ENCODE data around the gene METAP2. TPM values are rescaled to one million over a fixed set of nuclear protein-coding genes. Genes with fewer than 3 reads are reported as not detected.

The METAP2 gene
- polyA plus RNA-seq (2012; rRNA removed), result 35.8 and 44.7 TPM in 2 replicates
- polyA plus RNA-seq (2012; cell fraction: cytosol; rRNA removed), result 63.9 and 89.3 TPM in 2 replicates
- polyA plus RNA-seq (2012; cell fraction: nucleus; rRNA removed), result 12.4 and 21.4 TPM in 2 replicates

GRCh38 chr12:95473884-95474659 is at the start of gene METAP2:
METAP2 (plus strand) TSS chr12:95474152; CDS start chr12:95474180, 28 bp downstream.
- peaks cover 51% of the 10 kb centered on the region for H3K79me2 ChIP-seq (ENCODE audit: insufficient read depth)
- H3K27ac ChIP-seq (ENCODE audit: low read depth in 2 of 2, low read length in 1 of 2), result peak within 1 kb of the TSS; percentile 81 to 89
- 0% methylated on average over 20 of the region's 49 CpGs for WGBS (ENCODE audit: low lambda C conversion rate)
- TF ChIP-seq CHD2 (IDR thresholded peaks at IDR 0.05; ENCODE audit: low read length, partially characterized antibody), result peak; percentile 72
- peak; percentile 77; the same call in 1 of the 2 replicates for TF ChIP-seq REST (IDR thresholded peaks at IDR 0.05; ENCODE audit: low read depth, low read length)
- TF ChIP-seq MAX (IDR thresholded peaks at IDR 0.05; ENCODE audit: low read depth), result peak; percentile 95
- 0 out of 2 replicates have a peak, but pooled peaks have one; percentile 22 for TF ChIP-seq RCOR1 (IDR thresholded peaks at IDR 0.05; ENCODE audit: low read length)
- TF ChIP-seq IRF3 (IDR thresholded peaks at IDR 0.05; ENCODE audit: low read depth, low read length), result no peak
- peak; percentile 83 for TF ChIP-seq GABPA (IDR thresholded peaks at IDR 0.05; ENCODE audit: low read depth)
- no peak for TF ChIP-seq EP300 (IDR thresholded peaks at IDR 0.05; ENCODE audit: borderline replicate concordance in 1 of 2, low read depth in 1 of 2, low read length in 1 of 2)
- TF ChIP-seq, protein P1, sequence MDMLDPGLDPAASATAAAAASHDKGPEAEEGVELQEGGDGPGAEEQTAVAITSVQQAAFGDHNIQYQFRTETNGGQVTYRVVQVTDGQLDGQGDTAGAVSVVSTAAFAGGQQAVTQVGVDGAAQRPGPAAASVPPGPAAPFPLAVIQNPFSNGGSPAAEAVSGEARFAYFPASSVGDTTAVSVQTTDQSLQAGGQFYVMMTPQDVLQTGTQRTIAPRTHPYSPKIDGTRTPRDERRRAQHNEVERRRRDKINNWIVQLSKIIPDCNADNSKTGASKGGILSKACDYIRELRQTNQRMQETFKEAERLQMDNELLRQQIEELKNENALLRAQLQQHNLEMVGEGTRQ (IDR thresholded peaks at IDR 0.05; ENCODE audit: borderline replicate concordance, low read depth, low read length), result no peak
- peak; percentile 75 for TF ChIP-seq FOXJ3 (CRISPR knock-in tag; IDR thresholded peaks at IDR 0.05)
- no peak; the same call in 1 of the 2 replicates for TF ChIP-seq NRF1 (IDR thresholded peaks at IDR 0.05; ENCODE audit: low read depth, low read length)
- no peak for TF ChIP-seq EZH2phosphoT487 (IDR thresholded peaks at IDR 0.05; ENCODE audit: borderline replicate concordance, low read depth)
- peak; percentile 5; the same call in 1 of the 2 replicates for TF ChIP-seq SMC3 (IDR thresholded peaks at IDR 0.05; ENCODE audit: low read depth, low read length)
- TF ChIP-seq GATA2 (CRISPR knock-in tag; IDR thresholded peaks at IDR 0.05), result no peak
- peak; percentile 98 for TF ChIP-seq POLR2AphosphoS5 (IDR thresholded peaks at IDR 0.05; ENCODE audit: low read depth, low read length)
- TF ChIP-seq YY1 (IDR thresholded peaks at IDR 0.05; ENCODE audit: low read depth), result peak; percentile 91
- TF ChIP-seq, protein P2, sequence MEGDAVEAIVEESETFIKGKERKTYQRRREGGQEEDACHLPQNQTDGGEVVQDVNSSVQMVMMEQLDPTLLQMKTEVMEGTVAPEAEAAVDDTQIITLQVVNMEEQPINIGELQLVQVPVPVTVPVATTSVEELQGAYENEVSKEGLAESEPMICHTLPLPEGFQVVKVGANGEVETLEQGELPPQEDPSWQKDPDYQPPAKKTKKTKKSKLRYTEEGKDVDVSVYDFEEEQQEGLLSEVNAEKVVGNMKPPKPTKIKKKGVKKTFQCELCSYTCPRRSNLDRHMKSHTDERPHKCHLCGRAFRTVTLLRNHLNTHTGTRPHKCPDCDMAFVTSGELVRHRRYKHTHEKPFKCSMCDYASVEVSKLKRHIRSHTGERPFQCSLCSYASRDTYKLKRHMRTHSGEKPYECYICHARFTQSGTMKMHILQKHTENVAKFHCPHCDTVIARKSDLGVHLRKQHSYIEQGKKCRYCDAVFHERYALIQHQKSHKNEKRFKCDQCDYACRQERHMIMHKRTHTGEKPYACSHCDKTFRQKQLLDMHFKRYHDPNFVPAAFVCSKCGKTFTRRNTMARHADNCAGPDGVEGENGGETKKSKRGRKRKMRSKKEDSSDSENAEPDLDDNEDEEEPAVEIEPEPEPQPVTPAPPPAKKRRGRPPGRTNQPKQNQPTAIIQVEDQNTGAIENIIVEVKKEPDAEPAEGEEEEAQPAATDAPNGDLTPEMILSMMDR (IDR thresholded peaks at IDR 0.05), result no peak
- TF ChIP-seq ELF1 (IDR thresholded peaks at IDR 0.05), result peak; percentile 22; the same call in 1 of the 2 replicates
- TF ChIP-seq MXI1 (IDR thresholded peaks at IDR 0.05; ENCODE audit: low read depth, low read length), result peak; percentile 82
- TF ChIP-seq TAF1 (IDR thresholded peaks at IDR 0.05; ENCODE audit: borderline replicate concordance, low read depth, low read length), result peak; percentile 98
- 0 out of 2 replicates have a peak, but pooled peaks have one; percentile 26 for TF ChIP-seq RAD21 (IDR thresholded peaks at IDR 0.05; ENCODE audit: low read length)
- TF ChIP-seq SIN3A (IDR thresholded peaks at IDR 0.05; ENCODE audit: borderline replicate concordance, low read depth, low read length), result peak; percentile 79; the same call in 1 of the 2 replicates
- no peak for TF ChIP-seq JUND (IDR thresholded peaks at IDR 0.05)

More at GRCh38 chr12:95473884-95474659, at the start of gene METAP2:
- DNase-seq, result peak; percentile 93
- no peaks in the 10 kb centered on the region for H3K27me3 ChIP-seq (ENCODE audit: insufficient read depth)
- peaks cover 4% of the 10 kb centered on the region for H3F3A ChIP-seq (replicated peaks; ENCODE audit: insufficient read depth)
- H3K9me2 ChIP-seq, result no peaks in the 10 kb centered on the region
- H2AFZ ChIP-seq (ENCODE audit: low read depth), result peak within 1 kb of the TSS; percentile 98
- H3K36me3 ChIP-seq (replicated peaks in 1 of 2; ENCODE audit: control insufficient read depth in 1 of 2, insufficient read depth in 2 of 2, low read length in 1 of 2), result peaks cover 19 to 33% of the 10 kb centered on the region in 2 experiments
- peaks cover 9% of the 10 kb centered on the region for H4K20me1 ChIP-seq (ENCODE audit: insufficient read depth)
- ChIA-PET CTCF (interaction anchor here (0.9 to 2.7 kb wide), 5 partner anchors 8 to 401 kb away, joined by 3 to 12 read pairs (median 4); partner anchors contain the start of genes FGD6, NR2C1 and VEZT), POLR2A (interaction anchor here (0.6 to 1.4 kb wide), 7 partner anchors 23 to 256 kb away, joined by 3 to 5 read pairs (median 3); partner anchors contain the start of genes FGD6 and VEZT)
- H3K4me2 ChIP-seq, result peak within 1 kb of the TSS; percentile 79
- peak within 1 kb of the TSS; percentile 78 to 95 for H3K4me3 ChIP-seq (ENCODE audit: low read depth in 2 of 2, low read length in 1 of 2)
- H3K9ac ChIP-seq, result peak within 1 kb of the TSS; percentile 98
- H3K4me1 ChIP-seq (ENCODE audit: control insufficient read depth in 1 of 2, insufficient read depth in 2 of 2, low read depth in 1 of 2, low read length in 1 of 2), result peaks cover 0 to 4% of the 10 kb centered on the region in 2 experiments; a peak in 2 of 4 replicates
- H3K9me3 ChIP-seq, result no peaks in the 10 kb centered on the region

Measured in SK-N-SH (cell line).